K562 (cell line): ENCODE data around the gene SLC1A2. TPM values are rescaled to one million over a fixed set of nuclear protein-coding genes. Genes with fewer than 3 reads are reported as not detected.

Experiments used
- ATAC-seq: fragments of 200-7000 bp; cut with Tn5 transposase; 3 replicates; pipeline ENCODE4 v1.9.1; 2020; ENCODE audit warnings: moderate library complexity
- BruUV-seq: library from RNA; stranded (reverse); fragments of 400-500 nt; replicated peaks from 2 replicates; lab custom pipeline; 2021; lab: Mats Ljungman, UMichigan
- CTCF ChIA-PET: fragments of 300-600 bp; formaldehyde crosslinking; extraction: SDS; loops from one replicate; lab custom pipeline; 2021; ENCODE audit warnings: low intra/inter-chr PET ratio; lab: Yijun Ruan, JAX
- POLR2A ChIA-PET: fragments of 300-600, 350-650 bp; sonication (Branson Sonifier 250); formaldehyde crosslinking; extraction: SDS; loops from one replicate; lab custom pipeline; 2021; ENCODE audit warnings: antibody characterized with exemption, inconsistent platforms; lab: Yijun Ruan, JAX
- DNase-seq, 4 experiments: peaks; one replicate each; pipeline versions ENCODE4 v3.0.0 to v3.0.0-alpha.2; 2011 to 2018; ENCODE audit warnings: low spot score in 3 of 4, mixed read lengths in 3 of 4; ENCODE audit errors: extremely low read depth in 1 of 4
- FAIRE-seq: peaks from 2 replicates; lab custom pipeline; 2011; peaks lifted over from hg19 to GRCh38; lab: Jason Lieb, UNC
- H2AFZ ChIP-seq: 2 replicates; pipeline ENCODE4 v1.6.0; 2011; ENCODE audit warnings: low read depth, low read length, control low read depth, inconsistent platforms
- H3K27ac ChIP-seq: fragments of 200-600 bp; 3 replicates; pipeline ENCODE4 v1.8.0; 2011; ENCODE audit warnings: low read depth, mild to moderate bottlenecking, control low read depth, inconsistent platforms, low read length, moderate library complexity, mixed read lengths; ENCODE audit errors: extremely low read depth
- H3K27me3 ChIP-seq, 2 experiments: fragments of 300-600 bp in 1 of 2; 2 replicates in 1 of 2; 3 replicates in 1 of 2; pipeline versions ENCODE4 v1.6.0 to v1.8.0; 2011; ENCODE audit warnings: inconsistent platforms in 2 of 2, low read length in 2 of 2, mild to moderate bottlenecking in 1 of 2, mixed read lengths in 1 of 2, moderate library complexity in 1 of 2; ENCODE audit not compliant: control insufficient read depth in 2 of 2, insufficient read depth in 2 of 2
- H3K36me3 ChIP-seq: fragments of 300-600 bp; 3 replicates; pipeline ENCODE4 v1.8.0; 2011; ENCODE audit warnings: mild to moderate bottlenecking, low read length, inconsistent platforms; ENCODE audit not compliant: control insufficient read depth, insufficient read depth
- H3K4me1 ChIP-seq, 2 experiments: fragments of 200-600 bp in 1 of 2; replicated peaks in 1 of 2; 2 replicates in 1 of 2; 3 replicates in 1 of 2; pipeline versions ENCODE4 v1.5.1 to v1.8.0; 2011; ENCODE audit warnings: inconsistent platforms in 2 of 2, low read length in 2 of 2, mild to moderate bottlenecking in 1 of 2, mixed read lengths in 1 of 2, moderate library complexity in 1 of 2; ENCODE audit not compliant: control insufficient read depth in 2 of 2, insufficient read depth in 2 of 2
- H3K4me2 ChIP-seq: 2 replicates; pipeline ENCODE4 v1.6.1; 2011; ENCODE audit warnings: low read length, control low read depth, inconsistent platforms, mixed read lengths; ENCODE audit not compliant: insufficient read depth
- H3K4me3 ChIP-seq: fragments of 200-600 bp; sonication (generic), shearing (Covaris generic); 2 replicates; pipeline ENCODE4 v1.5.1; 2016; ENCODE audit warnings: control low read depth, inconsistent platforms
- H3K79me2 ChIP-seq: fragments of 200-600 bp; 3 replicates; pipeline ENCODE4 v1.8.0; 2011; ENCODE audit warnings: low read length, inconsistent platforms; ENCODE audit not compliant: control insufficient read depth, insufficient read depth
- H3K9ac ChIP-seq, 2 experiments: 2 replicates each; pipeline versions ENCODE4 v1.6.0 to v1.6.1; 2011; ENCODE audit warnings: low read depth in 2 of 2, low read length in 2 of 2, control low read depth in 1 of 2, inconsistent platforms in 1 of 2, mild to moderate bottlenecking in 1 of 2, mixed read lengths in 1 of 2; ENCODE audit not compliant: insufficient read depth in 1 of 2
- H3K9me1 ChIP-seq: one replicate; pipeline ENCODE4 v1.6.0; 2011; ENCODE audit warnings: inconsistent platforms, mild to moderate bottlenecking, low read length, moderate library complexity; ENCODE audit not compliant: control insufficient read depth, insufficient read depth
- H3K9me3 ChIP-seq: replicated peaks from 2 replicates; pipeline ENCODE4 v1.5.1; 2011; ENCODE audit warnings: low read depth, low read length, inconsistent platforms; ENCODE audit not compliant: control insufficient read depth, insufficient read depth
- H4K20me1 ChIP-seq: replicated peaks from 2 replicates; pipeline ENCODE4 v1.6.1; 2011; ENCODE audit warnings: low read length, inconsistent platforms, mixed read lengths; ENCODE audit not compliant: control insufficient read depth, insufficient read depth
- ZNF395 ChIP-seq: fragments of 200-800 bp; sonication (Bioruptor generic); IDR thresholded peaks from 2 replicates; pipeline ENCODE4 v1.6.1; 2017; ENCODE audit warnings: missing genetic modification characterization, missing compliant biosample characterization
- WGBS: fragments of 100-300 bp; shearing (Covaris generic); methylation state at CpG from one replicate; pipeline ENCODE4 v1.1.6; 2016; ENCODE audit warnings: low coverage, mixed read lengths; ENCODE audit not compliant: insufficient coverage; ENCODE audit errors: missing lambda C conversion rate; 5-methylcytosine and 5-hydroxymethylcytosine counted together
- in situ Hi-C: fragments of 300-500 bp; cut with MboI; formaldehyde crosslinking; loops from 4 replicates; pipeline ENCODE4 v1.15.0; 2018; ENCODE audit warnings: inconsistent platforms, mixed read lengths
- intact Hi-C: fragments of 100-400 bp; cut with micrococcal nuclease; formaldehyde crosslinking; loops from 2 replicates; pipeline ENCODE4 v1.14.2; 2022
- polyA plus RNA-seq, 8 experiments: library from polyadenylated mRNA; depleted of rRNA in 4 of 8; stranded (reverse) in 5 of 8; unstranded in 3 of 8; fragments of >200 nt; fragmentation: Nextera tagmentation in 2 of 8; fragmentation: Illumina TruSeq in 1 of 8; extraction: Ambion mirVana in 2 of 8; extraction: Trizol in 1 of 8; gene quantifications; 2 replicates each; pipeline versions ENCODE4 v1.2.1 to v1.2.3, GENCODE V29; 2011 to 2014; ENCODE audit warnings: inconsistent platforms in 1 of 8, missing spikeins in 1 of 8
- small RNA-seq: library from RNA; depleted of rRNA; stranded (forward); fragments of <200 nt; gene quantifications from one replicate; pipeline ENCODE3, GENCODE V24; 2014
- total RNA-seq, 7 experiments: library from RNA; depleted of rRNA in 6 of 7; stranded (reverse); fragments of >200 nt in 6 of 7; fragmentation: Illumina TruSeq in 2 of 7; extraction: Trizol in 2 of 7; gene quantifications; 2 replicates each; pipeline versions ENCODE4 v1.2.1 to v1.2.3, GENCODE V29; 2011 to 2021; ENCODE audit warnings: low replicate concordance in 1 of 7

Gene SLC1A2
- total and polyA plus RNA-seq, 9 of the 15 experiments (the other 6 are each of a cell fraction or from before 2014, with no cell fraction given): 0.03 to 0.07 (median 0.04) TPM; not detected in 5

DNA sequence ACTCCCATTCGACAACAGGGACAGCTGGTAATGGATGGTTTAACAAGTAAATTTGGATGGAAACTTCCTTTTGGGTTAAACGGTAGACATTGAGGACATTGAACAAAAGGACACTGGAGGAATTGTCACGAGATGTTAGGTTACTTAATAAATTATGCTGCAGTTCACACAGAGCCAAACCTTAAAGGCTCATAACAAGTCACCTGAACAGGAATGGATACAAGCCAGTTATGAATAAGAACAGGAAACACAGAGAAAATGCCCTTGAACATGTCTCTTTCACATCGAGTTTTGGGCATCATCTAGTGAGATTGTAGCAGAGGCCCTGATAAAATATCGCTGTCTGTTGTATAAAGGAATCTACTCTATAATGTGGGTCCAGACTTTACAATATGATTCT, 214.7 kb downstream of the SLC1A2 start:
- Histone ChIP-seq H3K9me3 (no peaks in the 10 kb centered on the region), H3K4me3 (no peak overlapping the region), H3K27ac (no peak overlapping the region), H4K20me1 (no peaks in the 10 kb centered on the region), H3K4me1 (no peaks in the 10 kb centered on the region), H3K9ac (no peak overlapping the region), H3K36me3 (no peaks in the 10 kb centered on the region), H3K9me1 (no peaks in the 10 kb centered on the region), H2AFZ (no peak overlapping the region), H3K79me2 (no peaks in the 10 kb centered on the region), H3K4me2 (no peak overlapping the region), H3K27me3 (no peaks in the 10 kb centered on the region; a peak in 1 of 5 replicates)
- in situ Hi-C loops (no loop called here), intact Hi-C loops (no loop called here)
- FAIRE-seq (no peak), ATAC-seq (no peak), DNase-seq (no peak)
- CTCF ChIA-PET: no interaction called here
- WGBS: 2% methylated on average over 5 of the region's 5 CpGs
- POLR2A ChIA-PET: no interaction called here
- no TSS peak for BruUV-seq
- no peak for TF ChIP-seq ZNF395 (CRISPR knock-in tag)

Small RNA genes within 50 kb of the gene (small RNA-seq; reads per million reads assigned to genes)
- not detected for gene AC090625.1

Other genes with a start within 250 kb of the SLC1A2 start
- not detected in 2 replicates for gene PAMR1, start 106.1 kb upstream of the SLC1A2 start, total RNA-seq (2014; rRNA removed)
- gene PAMR1, start 106.1 kb upstream of the SLC1A2 start, total RNA-seq (2014; rRNA removed; fragmentation: Illumina TruSeq; extraction: Trizol): not detected in 2 replicates
- gene PAMR1, start 106.1 kb upstream of the SLC1A2 start, total RNA-seq (2015; rRNA removed; fragmentation: Illumina TruSeq; extraction: Trizol): not detected in 2 replicates
- gene PAMR1, start 106.1 kb upstream of the SLC1A2 start, total RNA-seq (2021): not detected in 2 replicates
- not detected in 2 replicates for gene PAMR1, start 106.1 kb upstream of the SLC1A2 start, polyA plus RNA-seq (2011; rRNA removed)
- gene PAMR1, start 106.1 kb upstream of the SLC1A2 start, polyA plus RNA-seq (2014; fragmentation: Illumina TruSeq; extraction: Trizol): not detected in 2 replicates
- gene PAMR1, start 106.1 kb upstream of the SLC1A2 start, polyA plus RNA-seq (2014; fragmentation: Nextera tagmentation; extraction: Ambion mirVana): not detected
- not detected in 2 replicates for gene PAMR1, start 106.1 kb upstream of the SLC1A2 start, polyA plus RNA-seq (2014; rRNA removed)
- 2.0 and 2.9 TPM in 2 replicates for gene FJX1, start 198.9 kb upstream of the SLC1A2 start, total RNA-seq (2014; rRNA removed)
- 1.2 TPM in 2 replicates for gene FJX1, start 198.9 kb upstream of the SLC1A2 start, total RNA-seq (2014; rRNA removed; fragmentation: Illumina TruSeq; extraction: Trizol)
- 0.72 and 1.1 TPM in 2 replicates for gene FJX1, start 198.9 kb upstream of the SLC1A2 start, total RNA-seq (2015; rRNA removed; fragmentation: Illumina TruSeq; extraction: Trizol)
- gene FJX1, start 198.9 kb upstream of the SLC1A2 start, total RNA-seq (2021): 2.7 and 3.7 TPM in 2 replicates
- 0.22 and 0.95 TPM in 2 replicates for gene FJX1, start 198.9 kb upstream of the SLC1A2 start, polyA plus RNA-seq (2011; rRNA removed)
- 0.64 and 0.66 TPM in 2 replicates for gene FJX1, start 198.9 kb upstream of the SLC1A2 start, polyA plus RNA-seq (2014; fragmentation: Illumina TruSeq; extraction: Trizol)
- under 1 TPM; 0.10 to 0.38 TPM for gene FJX1, start 198.9 kb upstream of the SLC1A2 start, polyA plus RNA-seq (2014; fragmentation: Nextera tagmentation; extraction: Ambion mirVana)
- 0.58 and 0.84 TPM in 2 replicates for gene FJX1, start 198.9 kb upstream of the SLC1A2 start, polyA plus RNA-seq (2014; rRNA removed)
- gene TRIM44, start 243.2 kb upstream of the SLC1A2 start, total RNA-seq (2014; rRNA removed): 20.7 and 37.0 TPM in 2 replicates
- gene TRIM44, start 243.2 kb upstream of the SLC1A2 start, total RNA-seq (2014; rRNA removed; fragmentation: Illumina TruSeq; extraction: Trizol): 38.0 and 40.3 TPM in 2 replicates
- 30.3 and 31.9 TPM in 2 replicates for gene TRIM44, start 243.2 kb upstream of the SLC1A2 start, total RNA-seq (2015; rRNA removed; fragmentation: Illumina TruSeq; extraction: Trizol)
- 52.3 and 62.5 TPM in 2 replicates for gene TRIM44, start 243.2 kb upstream of the SLC1A2 start, total RNA-seq (2021)
- gene TRIM44, start 243.2 kb upstream of the SLC1A2 start, polyA plus RNA-seq (2011; rRNA removed): 101 and 105 TPM in 2 replicates
- 79.0 and 89.1 TPM in 2 replicates for gene TRIM44, start 243.2 kb upstream of the SLC1A2 start, polyA plus RNA-seq (2014; fragmentation: Illumina TruSeq; extraction: Trizol)
- 10 to 100 TPM in 1 of 2 experiments, 1 to 10 TPM in 1; 8.3 to 12.1 TPM for gene TRIM44, start 243.2 kb upstream of the SLC1A2 start, polyA plus RNA-seq (2014; fragmentation: Nextera tagmentation; extraction: Ambion mirVana)
- gene TRIM44, start 243.2 kb upstream of the SLC1A2 start, polyA plus RNA-seq (2014; rRNA removed): 20.9 and 37.2 TPM in 2 replicates